GM12873 (cell line): ENCODE data around the gene DMPK.

Source experiments
- TF ChIP-seq, protein P1 (sequence below): IDR thresholded peaks from 2 replicates; pipeline ENCODE4 v1.5.1; 2012; ENCODE audit warnings: low read depth, mild to moderate bottlenecking, moderate library complexity, low read length, control low read depth; ENCODE audit not compliant: insufficient read depth; ENCODE audit errors: missing control alignments

Gene DMPK

GRCh38 chr19:45824531-45825262, 42.4 kb upstream of the DMPK start:
- TF ChIP-seq, protein P1, sequence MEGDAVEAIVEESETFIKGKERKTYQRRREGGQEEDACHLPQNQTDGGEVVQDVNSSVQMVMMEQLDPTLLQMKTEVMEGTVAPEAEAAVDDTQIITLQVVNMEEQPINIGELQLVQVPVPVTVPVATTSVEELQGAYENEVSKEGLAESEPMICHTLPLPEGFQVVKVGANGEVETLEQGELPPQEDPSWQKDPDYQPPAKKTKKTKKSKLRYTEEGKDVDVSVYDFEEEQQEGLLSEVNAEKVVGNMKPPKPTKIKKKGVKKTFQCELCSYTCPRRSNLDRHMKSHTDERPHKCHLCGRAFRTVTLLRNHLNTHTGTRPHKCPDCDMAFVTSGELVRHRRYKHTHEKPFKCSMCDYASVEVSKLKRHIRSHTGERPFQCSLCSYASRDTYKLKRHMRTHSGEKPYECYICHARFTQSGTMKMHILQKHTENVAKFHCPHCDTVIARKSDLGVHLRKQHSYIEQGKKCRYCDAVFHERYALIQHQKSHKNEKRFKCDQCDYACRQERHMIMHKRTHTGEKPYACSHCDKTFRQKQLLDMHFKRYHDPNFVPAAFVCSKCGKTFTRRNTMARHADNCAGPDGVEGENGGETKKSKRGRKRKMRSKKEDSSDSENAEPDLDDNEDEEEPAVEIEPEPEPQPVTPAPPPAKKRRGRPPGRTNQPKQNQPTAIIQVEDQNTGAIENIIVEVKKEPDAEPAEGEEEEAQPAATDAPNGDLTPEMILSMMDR, result no peak

DNA sequence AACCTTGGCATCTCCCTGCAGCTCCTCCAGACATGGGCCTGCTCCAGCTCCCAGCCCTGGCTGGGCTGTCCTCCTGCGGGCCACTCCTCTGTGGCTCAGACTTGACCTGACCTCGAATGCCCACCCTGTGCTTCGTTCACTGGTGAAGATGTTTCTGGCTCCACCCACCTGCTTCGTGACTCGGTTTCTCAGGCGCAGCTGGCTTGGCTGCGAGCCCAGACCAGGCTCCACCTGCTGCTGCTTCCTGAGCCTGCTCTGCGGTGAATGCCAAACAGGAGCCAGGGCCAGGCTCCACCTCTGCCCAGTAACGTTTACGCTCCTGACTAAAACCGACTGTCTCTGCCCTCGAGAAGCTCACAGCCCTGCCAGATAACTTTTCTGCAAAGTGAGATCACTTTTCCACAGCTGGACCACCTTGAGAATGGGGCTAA, 41.8 kb upstream of the DMPK start:
- TF ChIP-seq, protein P1, result no peak

DNA sequence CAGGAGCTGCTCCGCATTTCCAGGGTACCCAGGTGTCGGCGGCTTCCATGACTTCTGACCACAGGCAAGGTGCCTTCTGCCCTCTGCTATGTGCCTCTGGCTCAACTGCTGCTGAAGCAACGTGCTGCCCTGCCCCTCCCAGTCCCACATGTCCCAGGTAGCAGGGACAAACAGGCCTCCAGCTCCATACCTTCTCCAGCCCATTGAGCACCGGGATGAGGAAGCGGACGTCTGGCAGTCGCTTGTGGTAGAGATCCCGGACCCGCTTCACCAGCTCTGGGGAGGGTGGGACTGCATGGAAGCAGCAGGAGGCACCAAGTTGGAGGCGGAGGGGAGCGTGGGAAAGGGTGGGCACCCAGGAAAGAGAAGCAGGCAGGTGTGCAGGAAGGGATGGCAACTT, 40.9 kb upstream of the DMPK start:
- TF ChIP-seq, protein P1, result no peak

DNA sequence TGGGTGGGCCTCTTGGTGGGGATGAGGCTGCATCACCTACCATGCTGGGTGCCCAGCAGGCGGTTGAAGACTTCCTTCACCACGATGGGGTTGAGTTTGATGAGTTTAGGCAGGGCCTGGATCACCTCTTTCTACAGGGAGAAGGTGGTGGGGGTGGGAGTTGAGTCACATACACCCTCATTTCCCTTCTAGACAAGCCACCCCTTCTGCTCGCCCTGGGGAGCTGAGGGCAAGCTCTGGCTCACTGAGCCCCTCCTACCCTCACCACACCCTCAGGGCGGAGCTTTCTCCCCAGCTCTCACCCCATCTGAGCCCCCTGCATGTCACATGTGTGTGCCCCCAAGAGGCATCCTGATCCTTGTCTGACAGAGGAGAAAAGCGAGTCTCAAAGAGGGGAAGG, 40.4 kb upstream of the DMPK start:
- TF ChIP-seq, protein P1, result no peak

GRCh38 chr19:45821570-45821969, 39.3 kb upstream of the DMPK start:
- TF ChIP-seq, protein P1, result no peak

DNA sequence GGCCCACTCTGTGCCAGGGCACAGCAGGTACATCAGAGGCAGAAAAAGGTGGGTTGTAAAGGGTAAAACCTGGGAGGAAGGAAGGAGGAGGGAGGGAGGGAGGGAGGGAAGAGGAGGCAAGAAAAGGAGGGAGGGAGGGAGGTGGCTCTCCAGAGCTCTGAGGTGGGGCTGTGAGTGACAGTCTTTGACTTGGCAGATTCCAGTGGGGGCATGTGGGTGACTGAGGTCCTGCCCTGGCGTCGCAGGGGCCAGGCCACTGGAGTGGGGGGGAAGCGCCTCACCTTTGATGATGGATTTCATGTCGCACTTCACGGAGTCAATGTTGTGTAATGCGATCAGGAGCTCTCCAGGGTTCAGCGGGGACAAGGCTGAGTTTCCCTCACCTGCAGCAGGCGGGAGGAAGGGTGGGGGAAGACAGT, 38.8 kb upstream of the DMPK start:
- TF ChIP-seq, protein P1, result no peak

DNA sequence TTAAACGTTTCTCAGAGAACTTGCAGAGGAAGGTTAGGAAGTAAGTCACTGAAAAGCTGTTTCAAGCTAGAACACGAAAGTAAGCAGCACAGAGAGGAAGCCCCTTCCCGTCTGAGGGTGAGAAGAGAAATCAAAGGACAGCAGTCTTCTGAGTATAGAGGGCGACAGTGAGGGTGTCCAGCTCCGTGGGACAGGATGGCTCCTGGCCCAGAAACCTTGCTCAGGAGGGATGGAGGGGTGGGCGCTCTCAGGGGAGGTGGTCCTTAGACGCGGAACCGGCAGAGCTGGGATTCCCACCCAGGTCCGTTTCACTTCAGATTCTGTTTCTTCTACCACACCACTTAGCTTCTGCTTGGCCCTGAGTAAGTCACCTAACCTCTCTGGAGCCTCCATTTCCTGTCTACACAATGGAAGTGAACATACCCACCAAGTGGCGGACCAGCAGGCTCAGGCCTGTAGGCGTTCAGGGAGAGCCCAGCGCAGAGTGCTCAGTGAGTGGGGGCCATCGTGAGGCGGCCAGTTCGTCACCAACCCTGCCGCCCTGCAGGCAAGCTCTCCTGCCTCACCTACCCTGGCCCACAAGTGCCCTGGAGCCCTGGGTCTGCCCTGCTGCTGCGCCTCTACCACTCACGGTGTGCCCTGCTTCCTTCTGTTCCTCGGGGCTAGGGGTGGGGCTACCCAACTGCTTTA, 38.3 kb upstream of the DMPK start:
- TF ChIP-seq, protein P1, result no peak
